GM12874 (cell line): ENCODE data around the gene PCBP3.

ENCODE experiments used
- CTCF ChIP-seq: IDR thresholded peaks from 2 replicates; pipeline ENCODE4 v1.5.1; 2011; ENCODE audit warnings: low read depth, mild to moderate bottlenecking, control low read depth, low read length, moderate library complexity; ENCODE audit not compliant: insufficient read depth

Gene PCBP3

GRCh38 chr21:45964649-45965048 is 321.1 kb downstream of the PCBP3 start:
- no peak for TF ChIP-seq CTCF

DNA sequence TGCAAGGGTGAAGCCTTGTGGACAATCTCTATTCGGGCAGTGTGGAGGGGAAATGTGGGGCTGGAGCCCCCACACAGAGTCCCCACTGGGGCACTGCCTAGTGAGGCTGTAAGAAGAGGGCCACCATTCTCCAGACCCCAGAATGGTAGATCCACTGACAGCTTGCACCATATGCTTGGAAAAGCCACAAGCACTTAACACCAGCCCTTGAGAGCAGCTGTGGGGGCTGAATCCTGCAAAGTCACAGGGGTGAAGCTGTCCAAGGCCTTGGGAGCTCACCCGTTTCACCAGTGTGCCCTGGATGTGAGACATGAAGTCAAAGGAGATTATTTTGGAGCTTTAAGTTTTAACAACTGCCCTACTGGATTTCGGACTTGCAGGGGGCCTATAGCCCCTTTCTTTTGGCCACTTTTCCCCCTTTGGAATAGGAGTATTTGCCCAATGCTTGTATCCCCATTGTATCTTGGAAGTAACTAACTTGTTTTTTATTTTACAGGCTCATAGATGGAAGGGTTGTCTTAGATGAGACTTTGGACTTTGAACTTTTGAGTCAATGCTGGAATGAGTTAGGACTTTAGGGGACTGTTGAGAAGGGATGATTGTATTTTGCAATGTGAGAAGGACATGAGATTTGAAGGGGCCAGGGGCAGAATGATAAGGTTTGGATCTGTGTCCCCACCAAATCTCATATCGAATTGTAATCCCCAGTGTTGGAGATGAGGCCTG is 321.7 kb downstream of the PCBP3 start:
- no peak for TF ChIP-seq CTCF

- no peak for TF ChIP-seq CTCF
Measured at GRCh38 chr21:45966791-45967394, 323.4 kb downstream of the PCBP3 start.

DNA sequence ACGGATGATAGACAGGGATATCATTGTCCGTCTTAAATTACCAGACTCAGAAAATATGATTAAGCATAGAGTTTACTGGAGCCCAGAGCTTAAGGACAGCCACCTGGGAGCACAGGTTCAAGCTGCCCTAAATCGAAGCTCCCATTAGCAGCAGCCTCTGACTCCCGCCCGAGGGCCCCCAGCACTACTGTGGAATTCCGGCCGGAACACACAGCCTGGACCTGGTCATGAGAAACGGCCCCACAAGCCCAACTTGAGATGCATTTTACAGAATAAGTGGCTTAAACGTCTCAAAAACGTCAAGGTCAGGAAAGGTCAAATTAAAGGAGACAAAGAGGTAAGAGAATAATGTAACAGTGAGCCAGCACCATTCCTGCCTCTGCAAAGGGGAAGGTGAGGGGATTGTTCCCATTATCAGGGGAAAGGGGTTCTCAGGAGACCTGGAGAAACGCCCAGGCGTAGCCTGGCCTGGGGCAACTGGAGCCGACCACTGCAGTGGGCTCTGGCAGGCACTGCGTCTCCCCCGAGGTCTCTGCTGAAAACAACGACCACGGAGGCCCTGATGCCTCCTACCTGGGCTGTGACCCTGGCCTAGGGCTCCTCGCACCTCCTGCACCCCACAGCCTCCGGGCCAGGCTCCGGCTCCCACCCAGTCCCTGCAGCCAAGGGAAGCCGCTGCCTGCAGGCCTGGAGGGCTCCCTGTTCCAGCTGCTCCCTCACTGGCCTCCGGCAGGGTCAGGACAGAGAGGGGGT is 326.6 kb downstream of the PCBP3 start:
- no peak for TF ChIP-seq CTCF

- peak; percentile 60 for TF ChIP-seq CTCF
Measured at GRCh38 chr21:45970674-45971615, 327.4 kb downstream of the PCBP3 start.

GRCh38 chr21:45971616-45972352 is 328.3 kb downstream of the PCBP3 start:
- TF ChIP-seq CTCF: no peak
